HG03521 (cell line): ENCODE data around the gene ATP2A3.
"Not testable (repeated sequence)": the region's sequence is repeated elsewhere in the genome, so short reads cannot be mapped to it uniquely, and the experiment has no call there.

Experiments used
- ATAC-seq: cut with Tn5 transposase; IDR thresholded peaks from one replicate; pipeline ENCODE4 v1.9.1; 2021; ENCODE audit warnings: mild to moderate bottlenecking, moderate library complexity; ENCODE audit not compliant: unreplicated experiment

Gene ATP2A3

GRCh38 chr17:3956983-3957382, 7.3 kb downstream of the ATP2A3 start:
- no peak for ATAC-seq

DNA sequence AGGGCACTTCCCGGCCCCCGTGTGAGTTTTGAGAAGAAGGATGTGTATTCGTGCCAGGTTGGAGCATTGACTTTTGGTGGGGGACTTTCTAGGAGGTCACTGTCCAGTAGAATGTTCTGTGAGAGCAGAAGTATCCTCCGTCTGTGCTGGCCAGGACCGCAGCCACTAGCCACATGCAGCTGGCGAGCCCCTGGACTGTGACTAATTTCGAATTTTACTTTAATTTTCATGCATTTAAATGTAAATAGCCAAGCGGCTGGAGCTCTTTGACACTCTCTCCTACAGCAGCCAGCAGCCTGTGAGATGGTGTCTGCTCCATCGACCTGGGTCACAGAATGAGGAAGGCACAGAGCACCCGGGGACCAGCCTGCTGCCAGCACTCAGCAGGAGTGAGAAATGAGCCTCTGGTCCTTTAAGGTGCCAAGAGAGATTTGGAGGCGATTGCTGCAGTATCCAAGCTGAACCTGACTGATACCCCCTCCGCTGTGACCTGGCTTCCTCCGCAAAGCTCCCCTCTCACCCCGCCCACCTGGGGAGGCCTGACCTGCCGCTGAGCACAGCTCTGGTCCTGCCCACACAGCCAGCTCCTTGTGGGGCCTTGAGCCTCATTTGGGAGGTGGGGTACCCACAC, 7.8 kb downstream of the ATP2A3 start:
- no peak for ATAC-seq

GRCh38 chr17:3955673-3955988, 8.6 kb downstream of the ATP2A3 start:
- no peak for ATAC-seq

DNA sequence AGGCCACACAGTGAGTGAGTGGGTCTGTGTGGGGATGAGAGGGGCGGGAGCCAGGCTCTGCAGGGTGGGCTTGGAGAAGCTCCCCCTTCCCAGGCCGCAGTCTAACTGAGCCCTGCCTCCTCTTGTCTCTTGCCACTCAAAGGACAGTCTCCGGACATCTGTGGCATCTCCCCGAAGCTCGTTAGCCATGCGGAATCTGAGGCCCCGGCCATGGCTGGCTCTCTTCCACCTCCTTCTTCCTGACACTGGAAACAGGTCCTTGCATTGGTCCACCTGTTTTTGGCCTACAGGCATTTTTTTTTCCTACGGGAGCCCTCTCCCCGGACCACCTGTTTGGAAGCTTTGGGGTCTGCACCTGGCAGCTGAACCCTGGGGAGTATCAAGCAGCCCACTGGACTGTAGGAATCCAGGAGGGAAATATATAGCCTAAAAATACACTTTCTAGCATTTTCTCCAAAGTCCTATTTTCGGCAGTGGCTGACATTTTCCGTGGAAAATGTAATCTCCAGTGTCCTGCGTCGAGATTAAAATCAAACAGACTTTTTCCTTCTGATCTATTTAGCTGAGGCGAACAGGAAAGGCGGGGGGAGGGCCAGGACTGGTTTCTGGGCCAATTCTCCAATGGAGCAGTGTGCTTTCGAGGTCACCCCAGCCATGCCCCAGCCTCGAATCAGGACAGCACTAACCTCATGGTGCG, 9.1 kb downstream of the ATP2A3 start:
- no peak for ATAC-seq

DNA sequence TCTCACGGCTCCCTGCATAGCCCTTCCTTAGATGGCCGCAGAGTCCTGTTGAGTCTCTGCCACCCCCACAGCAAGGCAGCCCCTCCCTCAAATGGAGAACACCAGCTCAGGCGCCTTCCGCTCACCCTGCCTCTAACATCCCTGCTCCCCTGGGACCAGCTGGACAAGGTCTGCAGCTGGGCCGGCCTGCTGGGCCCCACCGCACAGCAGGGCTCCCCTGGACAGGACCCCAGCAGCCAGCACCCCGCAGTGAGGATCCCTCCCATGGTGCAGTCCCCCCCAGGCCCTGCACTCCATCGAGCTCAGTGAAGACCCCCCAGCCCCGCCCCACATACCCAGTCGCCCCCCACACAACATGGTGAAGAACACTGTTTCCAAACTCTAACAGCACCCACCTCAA, 10.2 kb downstream of the ATP2A3 start:
- ATAC-seq = no peak

- no peak for ATAC-seq
Observed at GRCh38 chr17:3953542-3953941, 10.7 kb downstream of the ATP2A3 start.

DNA sequence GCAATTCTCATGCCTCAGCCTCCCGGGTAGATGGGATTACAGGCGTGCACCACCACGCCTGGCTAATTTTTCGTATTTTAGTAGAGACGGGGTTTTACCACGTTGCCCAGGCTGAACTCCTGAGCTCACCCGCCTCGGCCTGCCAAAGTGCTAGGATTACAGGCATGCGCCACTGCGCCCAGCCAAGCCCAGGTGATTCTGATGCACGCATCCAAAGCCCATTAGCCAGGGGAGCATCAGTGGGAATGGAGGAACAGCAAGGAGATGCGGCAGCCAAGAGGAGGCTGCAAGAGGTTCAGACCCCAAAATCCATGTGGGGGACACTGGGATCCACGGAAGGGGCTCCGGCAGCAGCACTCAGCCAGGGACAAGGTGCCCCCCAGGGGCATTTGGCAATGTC, 12.1 kb downstream of the ATP2A3 start:
- no peak for ATAC-seq

DNA sequence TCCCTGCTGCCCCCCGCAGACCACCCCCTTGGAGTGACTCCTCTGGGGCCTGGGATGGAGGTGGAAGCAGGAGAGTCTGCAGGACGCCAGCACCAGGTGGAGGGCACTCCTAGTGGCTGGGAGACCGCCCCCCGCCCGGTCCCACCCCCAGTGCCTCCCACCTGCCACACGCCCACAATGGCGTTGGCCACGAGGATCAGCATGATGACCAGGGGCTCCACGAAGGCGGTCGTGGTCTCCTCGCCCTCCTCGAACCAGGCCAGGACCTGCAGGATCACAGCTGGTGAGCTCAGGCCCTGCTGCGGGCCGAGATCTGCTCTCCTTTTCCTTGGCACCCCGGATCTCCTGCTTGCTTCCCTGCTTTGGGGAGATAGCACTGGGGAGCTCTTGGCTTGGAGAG, 12.8 kb downstream of the ATP2A3 start:
- no peak for ATAC-seq

- ATAC-seq = no peak
Observed at GRCh38 chr17:3951003-3951402, 13.2 kb downstream of the ATP2A3 start.

DNA sequence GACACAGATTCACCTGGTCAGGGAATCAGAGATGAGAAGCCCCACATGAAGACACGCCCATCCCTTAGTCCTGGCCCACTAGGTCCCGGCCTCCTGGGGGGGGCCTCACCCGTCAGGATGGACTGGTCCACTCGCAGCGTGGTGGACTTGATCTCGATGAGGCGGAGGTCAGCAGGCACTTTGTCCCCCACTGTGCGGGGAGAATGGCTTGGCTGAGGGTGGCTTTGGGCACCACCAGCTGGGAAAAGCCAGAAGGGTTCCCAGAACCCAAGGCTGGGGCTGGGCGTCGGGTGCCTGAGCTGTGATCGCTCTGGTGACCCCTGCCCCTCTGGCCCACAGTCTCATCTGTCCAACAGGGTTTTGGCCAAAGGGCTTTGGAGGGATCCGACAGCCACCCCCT, 13.7 kb downstream of the ATP2A3 start:
- ATAC-seq = no peak

DNA sequence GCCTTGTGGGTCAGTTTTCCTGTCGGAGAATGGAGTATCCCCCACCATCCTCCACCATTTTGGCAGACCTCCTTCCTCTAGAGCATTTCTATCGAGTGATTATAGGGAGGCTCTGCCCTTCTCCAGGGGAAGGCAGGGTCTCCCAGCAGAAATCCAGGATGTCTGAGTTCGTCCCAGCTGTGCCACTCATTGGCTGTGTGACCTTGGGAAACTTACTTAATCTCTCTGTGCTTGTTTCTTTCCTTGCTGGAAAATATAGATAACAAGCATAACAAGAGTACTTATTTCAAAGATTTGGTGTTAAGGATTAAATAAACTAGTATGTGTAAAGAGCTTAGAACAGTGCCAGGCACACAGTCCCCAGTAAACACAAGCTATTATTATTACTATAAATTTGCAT, 14.8 kb downstream of the ATP2A3 start:
- no peak for ATAC-seq

- not testable (repeated sequence) for ATAC-seq
Observed at GRCh38 chr17:3948551-3948950, 15.7 kb downstream of the ATP2A3 start.

DNA sequence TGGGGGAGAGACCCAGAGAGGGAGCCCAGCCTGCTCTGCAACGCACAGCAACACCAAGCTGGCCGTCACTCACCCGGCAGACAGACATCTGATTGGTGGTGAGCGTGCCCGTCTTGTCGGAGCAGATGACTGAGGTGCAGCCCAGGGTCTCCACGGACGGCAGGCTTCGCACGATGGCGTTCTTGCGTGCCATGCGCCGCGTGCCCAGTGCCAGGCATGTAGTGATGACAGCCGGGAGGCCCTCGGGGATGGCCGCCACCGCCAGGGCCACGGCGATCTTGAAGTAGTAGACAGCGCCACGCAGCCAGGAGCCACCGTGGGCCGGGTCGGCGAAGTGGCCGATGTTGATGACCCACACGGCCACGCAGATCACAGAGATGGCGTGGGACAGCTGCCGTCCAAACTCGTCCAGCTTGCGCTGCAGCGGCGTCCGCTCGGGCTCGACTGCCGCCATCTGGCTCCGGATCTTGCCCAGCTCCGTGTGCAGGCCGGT, 16.9 kb downstream of the ATP2A3 start:
- no peak for ATAC-seq

DNA sequence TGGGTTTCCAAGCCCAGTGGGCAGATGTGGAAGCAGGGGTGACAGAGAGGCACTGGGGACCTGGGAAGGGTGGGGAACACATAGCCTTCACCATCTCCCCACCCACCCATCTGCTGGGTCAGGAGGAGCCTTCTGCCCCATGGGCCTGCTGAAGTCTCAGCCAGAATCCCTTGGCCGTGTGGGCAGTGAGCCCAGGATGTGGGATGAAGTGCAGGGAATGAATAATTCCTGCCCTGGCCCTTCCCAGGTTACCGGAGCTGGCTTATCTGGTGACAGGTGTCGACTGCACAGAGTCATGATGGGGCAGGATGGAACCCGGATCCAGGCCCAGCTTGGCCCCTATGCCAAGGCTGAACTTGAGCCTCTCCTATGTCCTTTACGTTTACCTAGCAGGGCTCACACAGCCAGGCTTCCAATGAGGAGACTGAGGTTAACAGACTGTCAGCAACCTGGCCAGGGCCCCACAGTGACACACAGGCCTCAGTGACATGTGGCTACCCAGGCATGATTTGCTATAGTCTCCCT, 17.5 kb downstream of the ATP2A3 start:
- no peak for ATAC-seq

GRCh38 chr17:3944485-3945388, 19.5 kb downstream of the ATP2A3 start:
- ATAC-seq = no peak

DNA sequence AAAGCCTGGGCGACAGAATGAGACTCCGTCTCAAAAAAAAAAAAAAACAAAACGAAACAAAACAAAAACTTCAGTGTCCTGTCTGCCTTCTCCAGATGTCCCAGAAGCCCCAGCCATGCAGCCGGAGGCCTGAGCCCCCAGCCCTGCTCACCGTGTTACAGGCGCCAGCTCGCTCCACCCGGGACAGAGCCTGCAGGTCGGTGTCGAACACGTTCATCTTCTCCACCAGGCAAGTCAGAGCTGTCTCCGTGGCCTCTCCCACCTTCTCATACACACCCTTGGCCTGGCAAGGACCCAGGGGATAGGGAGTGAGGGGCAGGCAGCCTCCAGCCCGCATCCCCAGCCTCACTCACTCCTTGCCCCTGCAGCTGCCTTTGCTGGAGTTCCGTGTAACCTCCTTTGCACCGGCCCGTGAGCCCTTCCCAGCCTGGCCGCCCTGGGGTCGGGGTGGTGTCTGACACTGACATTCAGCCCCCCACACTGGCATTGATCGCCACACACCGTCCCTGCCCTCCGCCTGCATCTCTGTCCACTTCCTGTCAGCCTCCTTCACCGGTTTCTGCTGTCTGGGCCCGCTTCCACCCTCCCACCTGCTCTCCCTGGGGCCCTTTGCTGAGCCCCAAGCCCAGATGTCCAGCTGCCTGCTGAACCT, 20.9 kb downstream of the ATP2A3 start:
- ATAC-seq = no peak

DNA sequence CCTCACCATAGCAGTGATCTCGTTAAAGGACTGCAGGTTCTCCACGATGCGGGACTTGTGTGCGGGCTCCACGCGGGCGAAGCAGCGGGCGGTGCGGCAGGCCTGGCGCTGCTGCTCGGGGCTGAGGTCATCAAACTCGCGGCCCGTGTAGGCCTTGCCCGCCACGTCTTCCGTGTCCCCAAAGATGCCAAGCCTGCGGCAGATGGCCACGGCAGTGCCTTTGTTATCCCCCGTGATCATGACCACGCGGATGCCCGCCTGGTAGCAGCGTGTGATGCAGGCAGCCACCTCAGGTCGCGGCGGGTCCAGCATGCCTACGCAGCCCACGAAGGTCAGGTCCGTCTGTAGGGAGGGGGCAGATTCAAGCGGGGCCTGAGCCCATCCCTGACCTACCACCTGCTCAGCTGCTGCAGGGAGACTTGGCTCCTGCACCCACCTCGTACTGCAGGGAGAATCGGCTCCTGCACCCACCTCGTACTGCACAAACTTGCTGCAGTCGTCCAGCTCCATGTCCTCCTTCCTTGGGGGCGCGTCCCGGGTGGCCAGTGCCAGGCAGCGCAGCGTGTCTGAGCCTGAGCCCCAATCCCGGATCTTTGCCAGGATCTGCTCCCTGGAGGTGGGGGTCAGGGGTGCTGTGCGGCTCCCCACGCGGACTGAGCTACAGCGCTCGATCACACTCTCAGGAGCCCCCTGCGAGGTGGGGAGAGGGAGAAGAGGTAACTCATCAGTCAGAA, 23.1 kb downstream of the ATP2A3 start:
- no peak for ATAC-seq

DNA sequence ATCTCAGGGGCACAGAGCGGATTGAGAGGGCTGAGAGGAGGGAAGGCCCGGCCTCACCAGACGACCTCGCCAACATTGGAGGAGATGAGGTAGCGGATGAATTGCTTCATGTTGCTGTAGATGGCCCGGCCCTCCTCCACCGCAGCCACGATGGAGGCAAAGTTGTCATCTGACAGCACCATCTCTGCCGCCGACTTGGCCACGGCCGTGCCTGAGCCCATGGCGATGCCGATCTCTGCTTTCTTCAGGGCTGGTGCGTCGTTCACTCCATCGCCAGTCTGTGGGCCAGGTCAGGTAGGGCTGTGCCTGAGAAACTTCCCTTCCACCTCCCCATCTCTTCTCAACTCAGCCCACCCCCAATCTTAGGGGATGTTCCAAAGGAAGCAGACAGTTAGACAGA, 26.9 kb downstream of the ATP2A3 start:
- ATAC-seq = no peak

GRCh38 chr17:3935825-3936355, 28.3 kb downstream of the ATP2A3 start:
- no peak for ATAC-seq

- no peak for ATAC-seq
Observed at GRCh38 chr17:3935140-3935542, 29.1 kb downstream of the ATP2A3 start.
